ENCODE data around the gene TPPP3.
"Not testable (repeated sequence)": the region's sequence is repeated elsewhere in the genome, so short reads cannot be mapped to it uniquely, and the experiment has no call there.

Gene TPPP3

GRCh38 chr16:67425580-67425979 lies 32.3 kb upstream of the TPPP3 start:
- DNase-seq = no peak

DNA sequence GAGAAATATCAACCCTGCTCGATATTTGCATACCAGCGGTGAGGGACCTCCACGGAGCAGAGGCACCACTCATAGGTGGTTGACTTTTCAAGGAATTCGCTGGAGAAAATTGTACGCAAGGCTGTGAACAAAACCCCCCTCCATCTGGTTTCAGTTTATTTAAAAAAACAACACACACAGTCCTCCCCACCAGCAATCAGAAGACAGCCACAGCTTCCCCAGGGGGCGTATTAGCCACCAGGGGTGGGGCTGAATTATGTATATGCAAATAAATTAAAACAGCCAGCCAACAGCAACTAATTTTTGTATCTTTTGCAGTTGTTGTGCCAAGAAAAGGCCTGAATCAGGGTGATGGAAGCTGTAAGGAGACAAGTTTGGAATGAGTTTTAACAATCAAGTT lies 31.8 kb upstream of the TPPP3 start:
- no peak for DNase-seq

- no peak for DNase-seq
These were observed 30.9 kb upstream of the TPPP3 start for GRCh38 chr16:67424261-67424615.

- no peak for DNase-seq
These were observed 30.4 kb upstream of the TPPP3 start for GRCh38 chr16:67423611-67424260.

DNA sequence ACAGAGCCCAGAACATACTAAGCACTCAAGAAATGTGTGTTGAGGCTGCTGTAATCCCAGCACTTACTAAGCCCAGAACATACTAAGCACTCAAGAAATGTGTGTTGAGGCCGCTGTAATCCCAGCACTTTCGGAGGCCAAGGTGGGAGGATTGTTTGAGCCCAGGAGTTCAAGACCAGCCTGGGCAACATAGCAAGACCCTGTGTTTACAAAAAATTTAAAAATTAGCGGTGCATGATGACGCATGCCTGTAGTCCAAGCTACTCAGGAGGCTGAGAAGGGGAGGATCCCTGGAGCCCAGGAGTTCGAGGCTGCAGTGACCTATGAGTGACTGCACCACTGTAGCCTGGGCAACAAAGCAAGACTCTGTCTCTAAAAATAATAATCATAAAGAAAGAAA lies 29.7 kb upstream of the TPPP3 start:
- no peak for DNase-seq

DNA sequence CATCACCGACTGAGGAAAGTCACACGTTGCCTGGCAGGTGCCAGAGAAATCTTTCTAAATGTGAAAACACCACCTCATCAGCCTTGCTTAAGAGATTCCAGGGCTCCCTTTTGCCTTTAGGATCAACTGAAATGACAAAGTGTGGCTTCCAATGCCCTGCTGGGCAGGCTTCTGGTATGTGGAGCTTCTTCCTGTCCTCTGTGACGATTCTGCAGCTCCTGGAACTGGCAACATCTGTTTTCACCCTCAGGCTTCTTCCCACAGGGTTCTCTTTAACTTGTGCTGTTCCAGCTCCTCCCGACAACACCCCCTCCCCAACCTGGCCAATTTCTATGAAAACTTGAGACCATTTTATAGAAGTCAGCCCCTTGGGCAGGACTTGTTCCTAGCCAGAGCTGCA lies 27.7 kb upstream of the TPPP3 start:
- no peak for DNase-seq

- no peak for DNase-seq
These were observed 26.6 kb upstream of the TPPP3 start for GRCh38 chr16:67419931-67420330.

DNA sequence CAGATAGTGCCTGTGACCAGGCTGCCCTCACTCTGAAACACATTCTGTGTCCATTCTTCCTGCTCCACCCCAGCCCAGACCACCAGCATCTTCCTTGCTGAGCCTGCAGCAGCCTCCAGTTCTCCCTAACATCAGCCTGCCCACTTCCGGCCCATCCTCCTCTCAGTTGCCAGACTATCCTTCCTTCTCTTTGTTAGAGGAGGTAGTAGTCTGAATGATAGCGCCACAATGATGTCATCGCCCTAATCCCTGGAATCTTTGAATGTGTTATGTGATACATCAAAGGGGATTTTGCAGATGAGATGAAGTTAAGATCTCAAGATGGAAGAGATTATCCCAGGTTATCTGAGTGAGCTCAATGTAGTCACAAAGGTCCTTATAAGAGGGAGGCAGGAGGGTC lies 26.2 kb upstream of the TPPP3 start:
- DNase-seq = no peak

DNA sequence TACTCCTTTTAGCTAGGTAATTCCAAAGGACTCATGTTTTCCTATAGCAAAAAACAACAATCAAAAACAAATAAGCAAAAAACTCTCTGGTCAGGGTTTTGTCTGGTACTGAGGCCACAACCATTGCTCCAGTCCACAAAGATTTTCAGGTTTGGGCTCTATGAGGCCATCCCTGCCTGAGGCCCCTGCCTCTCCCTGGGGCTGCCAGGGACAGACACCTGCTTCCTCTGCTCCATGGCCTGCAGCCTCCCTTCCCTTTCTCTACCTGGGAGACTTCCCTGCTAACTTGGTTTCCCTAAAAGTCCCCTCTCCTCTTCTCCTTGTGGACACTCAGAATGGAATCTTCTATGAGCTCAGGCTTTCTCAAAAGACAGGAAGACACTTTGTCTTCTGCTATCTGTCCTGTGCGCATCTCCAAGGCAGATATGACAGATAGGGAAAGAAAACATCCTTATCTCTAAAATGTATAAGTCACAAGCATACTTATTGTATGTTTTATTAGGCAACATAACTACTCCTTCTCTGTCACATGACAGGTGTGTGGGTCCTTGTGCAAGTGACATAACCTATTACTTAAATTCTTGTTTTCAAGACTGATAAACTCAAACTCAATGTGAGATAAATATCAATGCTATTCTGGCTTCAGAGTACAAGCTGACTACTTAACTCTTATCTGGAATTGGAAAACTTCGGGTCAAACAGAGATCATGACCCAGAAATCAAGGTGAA lies 24.2 kb upstream of the TPPP3 start:
- DNase-seq = no peak

DNA sequence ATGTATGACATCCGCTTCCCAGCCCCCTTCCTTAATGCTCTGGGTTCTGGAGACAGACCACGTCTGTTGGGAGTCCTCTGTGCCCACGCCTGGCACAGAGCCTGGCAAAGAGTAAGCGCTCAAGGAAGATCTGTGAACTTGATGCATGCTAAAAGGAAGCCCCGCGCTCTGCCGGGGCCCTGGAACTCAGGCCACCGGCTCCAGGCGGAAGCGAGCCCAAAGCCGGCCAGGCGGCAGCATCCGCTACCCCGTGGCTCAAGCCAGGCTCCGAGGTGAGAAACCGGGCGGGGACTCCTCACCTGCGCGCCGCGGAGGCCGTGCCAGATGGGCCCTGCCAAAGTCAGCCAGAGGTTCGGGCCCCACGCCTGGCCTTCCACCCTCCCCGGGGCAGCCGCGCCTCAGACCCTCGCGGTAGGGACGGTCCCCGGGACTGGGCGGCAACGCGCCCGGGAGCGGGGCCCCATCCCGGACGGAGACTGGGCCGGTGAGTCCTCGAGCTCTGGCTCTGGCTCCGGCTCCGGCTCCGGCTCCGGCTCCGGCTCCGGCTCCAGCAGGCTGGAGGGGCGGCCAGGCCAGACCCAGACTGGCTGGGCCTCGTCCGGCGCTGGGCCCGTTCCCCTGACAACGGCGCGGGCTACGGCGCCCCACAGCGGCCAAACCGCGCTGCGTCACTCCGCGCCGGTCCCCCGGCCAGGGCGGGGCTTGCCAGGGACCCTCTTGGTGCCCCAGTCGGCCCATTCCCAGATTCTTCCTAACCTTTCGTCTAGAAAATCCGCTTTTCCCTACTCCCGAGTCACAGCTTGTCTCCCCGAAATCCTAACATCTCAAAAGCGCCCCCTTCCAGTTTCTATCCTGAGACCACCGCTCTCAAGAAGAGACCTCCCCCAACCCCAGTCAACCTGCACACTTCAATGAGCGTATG lies 22.8 kb upstream of the TPPP3 start, which contains the start of gene ZDHHC1:
TSS of gene ZDHHC1 (minus strand) at position 606 of the 922 bp plus-strand sequence. CDS start 8,702 bp downstream, outside the sequence.
- peak; percentile 65 for DNase-seq

DNA sequence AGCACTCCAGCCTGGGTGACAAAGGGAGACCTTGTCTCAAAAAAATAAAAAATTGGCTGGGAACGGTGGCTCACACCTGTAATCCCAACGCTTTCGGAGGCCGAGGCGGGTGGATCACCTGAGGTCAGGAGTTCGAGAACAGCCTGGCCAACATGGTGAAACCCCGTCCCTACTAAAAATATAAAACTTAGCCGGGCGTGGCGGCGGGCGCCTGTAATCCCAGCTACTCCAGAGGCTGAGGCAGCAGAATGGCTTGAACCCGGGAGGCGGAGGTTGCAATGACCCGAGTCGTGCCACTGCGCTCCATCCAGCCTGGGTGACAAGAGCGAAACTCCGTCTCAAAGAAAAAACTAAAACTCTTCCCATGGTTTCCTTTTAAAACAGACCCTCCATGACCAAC lies 22.1 kb upstream of the TPPP3 start:
- DNase-seq = not testable (repeated sequence)

GRCh38 chr16:67413978-67414911 lies 20.9 kb upstream of the TPPP3 start:
- no peak for DNase-seq

GRCh38 chr16:67412294-67412693 lies 19.0 kb upstream of the TPPP3 start:
- DNase-seq = no peak

GRCh38 chr16:67411339-67411738 lies 18.0 kb upstream of the TPPP3 start:
- no peak for DNase-seq

GRCh38 chr16:67409631-67410030 lies 16.3 kb upstream of the TPPP3 start:
- DNase-seq = no peak

GRCh38 chr16:67407788-67408452 lies 14.6 kb upstream of the TPPP3 start:
- no peak for DNase-seq

DNA sequence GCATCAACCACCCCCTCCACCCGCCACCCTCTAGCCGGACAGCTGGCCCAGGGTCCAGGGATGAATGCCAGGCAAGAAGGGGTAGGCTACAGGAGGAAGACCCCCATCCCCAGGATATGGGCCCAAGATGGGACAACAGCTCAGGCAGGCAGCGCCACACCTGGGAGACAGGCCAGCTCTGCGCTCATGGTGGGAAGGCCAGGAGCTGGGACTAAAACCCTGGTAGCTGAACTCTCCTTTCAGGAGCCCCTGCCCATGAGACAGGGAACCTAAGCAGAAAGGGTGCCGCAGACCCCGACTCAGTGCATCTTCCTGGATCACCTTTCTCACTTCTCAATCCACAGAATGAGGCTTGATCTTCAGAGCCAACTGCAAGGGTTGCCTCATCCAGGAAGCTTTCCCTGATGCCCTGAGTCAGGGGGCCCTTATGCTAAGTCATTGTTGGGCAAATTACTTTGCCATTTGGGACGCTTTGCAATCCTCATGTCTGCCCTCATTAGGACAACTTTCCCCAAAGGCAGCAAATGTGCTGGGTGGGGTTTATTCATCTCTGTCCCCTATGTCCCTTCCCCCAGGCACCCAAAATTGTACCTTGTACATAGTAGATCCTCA lies 14.0 kb upstream of the TPPP3 start:
- no peak for DNase-seq

DNA sequence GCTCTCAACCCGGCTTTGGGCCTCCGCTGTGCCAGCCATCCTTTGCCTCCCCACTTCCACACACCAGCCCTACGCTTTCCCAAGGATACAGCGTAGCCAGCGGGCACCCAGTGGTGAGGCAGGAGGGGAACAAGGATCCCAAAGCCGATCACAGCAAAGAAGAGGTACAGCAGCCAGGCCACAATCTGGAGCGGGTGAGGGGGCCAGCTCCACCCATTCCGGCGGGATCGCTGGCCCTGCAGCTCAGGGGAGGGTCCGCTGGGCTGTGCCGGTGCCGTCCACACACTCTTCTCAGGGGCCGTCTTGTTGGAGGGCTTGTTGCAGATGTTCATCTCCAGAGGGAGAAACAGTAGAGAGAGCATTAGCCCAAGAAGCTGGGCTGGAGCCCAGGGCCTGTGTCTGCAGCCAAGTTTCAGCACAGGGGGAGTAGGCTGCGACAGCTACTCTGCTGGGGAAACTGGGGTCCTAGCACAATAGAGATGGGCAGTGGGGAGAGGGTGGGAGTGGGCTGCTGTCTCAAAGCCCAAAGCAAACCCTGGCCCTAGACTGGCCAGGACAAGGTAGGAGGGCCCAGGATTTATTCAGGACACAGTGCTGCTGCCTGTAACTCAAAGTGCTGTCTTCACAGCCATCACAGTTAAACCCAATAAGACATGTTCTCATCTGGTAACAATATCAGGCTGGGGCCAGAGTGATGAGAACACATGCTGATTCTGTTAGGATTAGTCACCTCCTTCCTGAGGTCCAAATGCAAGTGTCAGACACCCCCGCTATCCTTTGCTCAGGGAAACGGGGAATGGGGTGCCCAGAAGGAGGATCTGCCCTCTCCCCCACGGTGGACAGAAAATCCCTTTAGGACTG lies 13.0 kb upstream of the TPPP3 start:
- no peak for DNase-seq

DNA sequence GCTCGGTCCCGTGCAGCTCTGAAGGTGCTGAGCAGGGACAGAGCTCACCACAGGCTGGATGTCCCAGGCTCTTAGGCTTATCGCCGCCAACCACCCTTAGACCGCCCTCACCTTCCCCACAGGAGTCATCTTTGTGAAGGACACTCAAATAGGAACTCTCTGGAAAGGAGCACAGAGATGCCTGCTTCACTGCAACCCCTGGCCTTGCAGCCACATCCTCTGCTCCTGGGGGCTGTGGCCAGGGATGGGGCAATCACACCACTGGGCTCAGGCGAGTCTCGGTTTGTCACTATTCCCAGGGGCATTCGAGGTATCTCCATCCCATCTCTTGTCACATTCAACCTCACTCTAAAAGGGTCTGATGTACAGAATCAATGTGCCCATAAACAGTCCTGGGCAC lies 12.0 kb upstream of the TPPP3 start:
- DNase-seq = no peak

- no peak for DNase-seq
These were observed 11.5 kb upstream of the TPPP3 start for GRCh38 chr16:67404740-67405226.

Measured in activated CD4-positive, alpha-beta T cell treated with anti-CD3 and anti-CD28 coated beads, Interleukin-2, Interleukin-6, amounts not matched to agents 100 ng/mL and 50 ng/mL, durations not matched to agents 16 hours and 8 hours (primary cell).